ENCODE measurements around the gene NEGR1.

NEGR1 gene

GRCh38 chr1:71522721-71523120 lies 759.6 kb downstream of the NEGR1 start:
- H3K27me3 ChIP-seq (ENCODE audit: insufficient read depth, low read length) = no peaks in the 10 kb centered on the region
- no peaks in the 10 kb centered on the region for H3K36me3 ChIP-seq (ENCODE audit: insufficient read depth, low read length)
- H3K79me2 ChIP-seq (ENCODE audit: control insufficient read depth, insufficient read depth, low read length, unreplicated experiment) = no peaks in the 10 kb centered on the region
- no peaks in the 10 kb centered on the region for H3K4me1 ChIP-seq (ENCODE audit: control insufficient read depth, insufficient read depth, low read length, unreplicated experiment)
- H2AFZ ChIP-seq (ENCODE audit: low read length, unreplicated experiment) = no peak overlapping the region
- no peak overlapping the region for H3K27ac ChIP-seq (ENCODE audit: low read depth, low read length)
- H3K4me3 ChIP-seq (ENCODE audit: low read depth, low read length) = no peak overlapping the region

GRCh38 chr1:71521655-71522264 lies 760.6 kb downstream of the NEGR1 start:
- H3K36me3 ChIP-seq (ENCODE audit: insufficient read depth, low read length) = no peaks in the 10 kb centered on the region
- H3K79me2 ChIP-seq (ENCODE audit: control insufficient read depth, insufficient read depth, low read length, unreplicated experiment) = no peaks in the 10 kb centered on the region

GRCh38 chr1:71511505-71511904 lies 770.8 kb downstream of the NEGR1 start:
- Histone ChIP-seq H3K27me3 (ENCODE audit: insufficient read depth, low read length) (no peaks in the 10 kb centered on the region), H3K4me1 (ENCODE audit: control insufficient read depth, insufficient read depth, low read length, unreplicated experiment) (no peaks in the 10 kb centered on the region), H3K36me3 (ENCODE audit: insufficient read depth, low read length) (no peaks in the 10 kb centered on the region), H3K27ac (ENCODE audit: low read depth, low read length) (no peak overlapping the region), H3K79me2 (ENCODE audit: control insufficient read depth, insufficient read depth, low read length, unreplicated experiment) (no peaks in the 10 kb centered on the region), H3K4me3 (ENCODE audit: low read depth, low read length) (no peak overlapping the region), H2AFZ (ENCODE audit: low read length, unreplicated experiment) (no peak overlapping the region)

More at GRCh38 chr1:71521655-71522264, 760.6 kb downstream of the NEGR1 start:
- Histone ChIP-seq H2AFZ (ENCODE audit: low read length, unreplicated experiment) (no peak overlapping the region), H3K27me3 (ENCODE audit: insufficient read depth, low read length) (no peaks in the 10 kb centered on the region), H3K4me3 (ENCODE audit: low read depth, low read length) (no peak overlapping the region), H3K27ac (ENCODE audit: low read depth, low read length) (no peak overlapping the region), H3K4me1 (ENCODE audit: control insufficient read depth, insufficient read depth, low read length, unreplicated experiment) (no peaks in the 10 kb centered on the region)

GRCh38 chr1:71510725-71511124 lies 771.6 kb downstream of the NEGR1 start:
- Histone ChIP-seq H3K79me2 (ENCODE audit: control insufficient read depth, insufficient read depth, low read length, unreplicated experiment) (no peaks in the 10 kb centered on the region), H3K27ac (ENCODE audit: low read depth, low read length) (no peak overlapping the region), H3K4me3 (ENCODE audit: low read depth, low read length) (no peak overlapping the region), H2AFZ (ENCODE audit: low read length, unreplicated experiment) (no peak overlapping the region), H3K27me3 (ENCODE audit: insufficient read depth, low read length) (no peaks in the 10 kb centered on the region), H3K36me3 (ENCODE audit: insufficient read depth, low read length) (no peaks in the 10 kb centered on the region), H3K4me1 (ENCODE audit: control insufficient read depth, insufficient read depth, low read length, unreplicated experiment) (no peaks in the 10 kb centered on the region)

GRCh38 chr1:71509051-71509595 lies 773.2 kb downstream of the NEGR1 start:
- Histone ChIP-seq H3K79me2 (ENCODE audit: control insufficient read depth, insufficient read depth, low read length, unreplicated experiment) (no peaks in the 10 kb centered on the region), H3K27ac (ENCODE audit: low read depth, low read length) (no peak overlapping the region), H3K4me1 (ENCODE audit: control insufficient read depth, insufficient read depth, low read length, unreplicated experiment) (no peaks in the 10 kb centered on the region), H3K27me3 (ENCODE audit: insufficient read depth, low read length) (no peaks in the 10 kb centered on the region), H2AFZ (ENCODE audit: low read length, unreplicated experiment) (no peak overlapping the region), H3K36me3 (ENCODE audit: insufficient read depth, low read length) (no peaks in the 10 kb centered on the region), H3K4me3 (ENCODE audit: low read depth, low read length) (no peak overlapping the region)

GRCh38 chr1:71502006-71502405 lies 780.3 kb downstream of the NEGR1 start:
- Histone ChIP-seq H3K79me2 (ENCODE audit: control insufficient read depth, insufficient read depth, low read length, unreplicated experiment) (no peaks in the 10 kb centered on the region), H3K27ac (ENCODE audit: low read depth, low read length) (no peak overlapping the region), H3K4me1 (ENCODE audit: control insufficient read depth, insufficient read depth, low read length, unreplicated experiment) (no peaks in the 10 kb centered on the region), H3K4me3 (ENCODE audit: low read depth, low read length) (no peak overlapping the region), H3K27me3 (ENCODE audit: insufficient read depth, low read length) (no peaks in the 10 kb centered on the region), H3K36me3 (ENCODE audit: insufficient read depth, low read length) (no peaks in the 10 kb centered on the region), H2AFZ (ENCODE audit: low read length, unreplicated experiment) (no peak overlapping the region)

- H2AFZ ChIP-seq (ENCODE audit: low read length, unreplicated experiment) = no peak overlapping the region
- peaks cover 4% of the 10 kb centered on the region for H3K4me1 ChIP-seq (ENCODE audit: control insufficient read depth, insufficient read depth, low read length, unreplicated experiment)
- no peaks in the 10 kb centered on the region for H3K36me3 ChIP-seq (ENCODE audit: insufficient read depth, low read length)
- no peak overlapping the region for H3K4me3 ChIP-seq (ENCODE audit: low read depth, low read length)
- H3K27ac ChIP-seq (ENCODE audit: low read depth, low read length) = no peak overlapping the region
- H3K79me2 ChIP-seq (ENCODE audit: control insufficient read depth, insufficient read depth, low read length, unreplicated experiment) = no peaks in the 10 kb centered on the region
- no peaks in the 10 kb centered on the region for H3K27me3 ChIP-seq (ENCODE audit: insufficient read depth, low read length)
These were observed 783.8 kb downstream of the NEGR1 start for GRCh38 chr1:71498542-71498941.

- Histone ChIP-seq H3K79me2 (ENCODE audit: control insufficient read depth, insufficient read depth, low read length, unreplicated experiment) (no peaks in the 10 kb centered on the region), H3K27me3 (ENCODE audit: insufficient read depth, low read length) (no peaks in the 10 kb centered on the region), H3K4me3 (ENCODE audit: low read depth, low read length) (no peak overlapping the region), H3K36me3 (ENCODE audit: insufficient read depth, low read length) (no peaks in the 10 kb centered on the region), H2AFZ (ENCODE audit: low read length, unreplicated experiment) (no peak overlapping the region), H3K27ac (ENCODE audit: low read depth, low read length) (no peak overlapping the region), H3K4me1 (ENCODE audit: control insufficient read depth, insufficient read depth, low read length, unreplicated experiment) (peaks cover 14% of the 10 kb centered on the region)
These were observed 788.2 kb downstream of the NEGR1 start for GRCh38 chr1:71494163-71494562.

GRCh38 chr1:71492298-71493041 lies 789.9 kb downstream of the NEGR1 start:
- H3K4me3 ChIP-seq (ENCODE audit: low read depth, low read length) = peak overlapping the region; percentile 37
- H3K79me2 ChIP-seq (ENCODE audit: control insufficient read depth, insufficient read depth, low read length, unreplicated experiment) = no peaks in the 10 kb centered on the region
- peaks cover 14% of the 10 kb centered on the region for H3K4me1 ChIP-seq (ENCODE audit: control insufficient read depth, insufficient read depth, low read length, unreplicated experiment)
- H3K27me3 ChIP-seq (ENCODE audit: insufficient read depth, low read length) = no peaks in the 10 kb centered on the region
- no peak overlapping the region for H3K27ac ChIP-seq (ENCODE audit: low read depth, low read length)
- peak overlapping the region; percentile 20 for H2AFZ ChIP-seq (ENCODE audit: low read length, unreplicated experiment)
- H3K36me3 ChIP-seq (ENCODE audit: insufficient read depth, low read length) = no peaks in the 10 kb centered on the region

- Histone ChIP-seq H2AFZ (ENCODE audit: low read length, unreplicated experiment) (peak overlapping the region; percentile 64), H3K4me1 (ENCODE audit: control insufficient read depth, insufficient read depth, low read length, unreplicated experiment) (peaks cover 10% of the 10 kb centered on the region), H3K4me3 (ENCODE audit: low read depth, low read length) (peak overlapping the region; percentile 19; the same call in 1 of the 2 replicates), H3K79me2 (ENCODE audit: control insufficient read depth, insufficient read depth, low read length, unreplicated experiment) (no peaks in the 10 kb centered on the region), H3K27me3 (ENCODE audit: insufficient read depth, low read length) (no peaks in the 10 kb centered on the region), H3K36me3 (ENCODE audit: insufficient read depth, low read length) (no peaks in the 10 kb centered on the region), H3K27ac (ENCODE audit: low read depth, low read length) (no peak overlapping the region)
These were observed 791.9 kb downstream of the NEGR1 start for GRCh38 chr1:71490432-71490831.

All from ACC112 (cell line).